Activated T-helper 1 cell treated with anti-CD3 and anti-CD28 coated beads, Interleukin-2, amount 50 U/mL, for 16 hours (primary cell): ENCODE results near the gene AGTRAP.

ENCODE experiments used
- DNase-seq, 2 donors: peaks; one replicate each; pipeline ENCODE4 v3.0.0-alpha.2; 2020; ENCODE audit warnings: low read depth in 1 of 2, low spot score in 1 of 2

The AGTRAP gene

GRCh38 chr1:11782127-11782708 lies 46.3 kb downstream of the AGTRAP start:
- no peak for DNase-seq

GRCh38 chr1:11783556-11783955 lies 47.6 kb downstream of the AGTRAP start:
- no peak for DNase-seq

GRCh38 chr1:11784256-11784992 lies 48.5 kb downstream of the AGTRAP start:
- DNase-seq: no peak

- DNase-seq: no peak
Measured at GRCh38 chr1:11784993-11785769, 49.2 kb downstream of the AGTRAP start.

GRCh38 chr1:11786168-11786567 lies 50.2 kb downstream of the AGTRAP start:
- no peak for DNase-seq

- no peak for DNase-seq
Measured at GRCh38 chr1:11787251-11787803, 51.4 kb downstream of the AGTRAP start.

GRCh38 chr1:11787804-11788436 lies 52.0 kb downstream of the AGTRAP start:
- no peak for DNase-seq

GRCh38 chr1:11788549-11789053 lies 52.7 kb downstream of the AGTRAP start:
- DNase-seq: no peak

GRCh38 chr1:11789126-11790067 lies 53.5 kb downstream of the AGTRAP start:
- DNase-seq: no peak

- no peak for DNase-seq
Measured at GRCh38 chr1:11790101-11790879, 54.4 kb downstream of the AGTRAP start.

- no peak for DNase-seq
Measured at GRCh38 chr1:11790880-11791715, 55.2 kb downstream of the AGTRAP start.

- DNase-seq: no peak
Measured at GRCh38 chr1:11792106-11792505, 56.2 kb downstream of the AGTRAP start.

- no peak for DNase-seq
Measured at GRCh38 chr1:11793819-11794218, 57.9 kb downstream of the AGTRAP start.

- no peak for DNase-seq
Measured at GRCh38 chr1:11794446-11795237, 58.7 kb downstream of the AGTRAP start.

- no peak for DNase-seq
Measured at GRCh38 chr1:11795238-11795890, 59.4 kb downstream of the AGTRAP start.

- no peak for DNase-seq
Measured at GRCh38 chr1:11796036-11796828, 60.3 kb downstream of the AGTRAP start.
